ENCODE data around the gene ELOVL5. TPM values are rescaled to one million over a fixed set of nuclear protein-coding genes. Genes with fewer than 3 reads are reported as not detected.

ELOVL5 gene
- total RNA-seq, 2 experiments from 2014 or later = 113 to 117 TPM

- Mint-ChIP-seq H3K9me3 (ENCODE audit: low read depth) (no peaks in the 10 kb centered on the region), H3K36me3 (peaks cover 53% of the 10 kb centered on the region), H3K27ac (no peak overlapping the region), H3K27me3 (no peaks in the 10 kb centered on the region), H3K4me3 (no peak overlapping the region), H3K4me1 (no peaks in the 10 kb centered on the region)
- ATAC-seq (no peak), DNase-seq (no peak)
- CTCF ChIA-PET = interaction anchor here (0.9 kb wide), 1 partner anchor 225 kb away, joined by 3 read pairs; no protein-coding TSS in a partner anchor
These were observed 88.7 kb downstream of the ELOVL5 start for GRCh38 chr6:53259860-53260580.

GRCh38 chr6:53258774-53259155 is 90.0 kb downstream of the ELOVL5 start:
- Mint-ChIP-seq H3K36me3 (peaks cover 44% of the 10 kb centered on the region), H3K4me3 (no peak overlapping the region), H3K27ac (peak overlapping the region; percentile 30), H3K27me3 (no peaks in the 10 kb centered on the region), H3K4me1 (no peaks in the 10 kb centered on the region), H3K9me3 (ENCODE audit: low read depth) (no peaks in the 10 kb centered on the region)
- ATAC-seq = no peak
- CTCF ChIA-PET = no interaction called here
- no peak for DNase-seq

GRCh38 chr6:53258076-53258773 is 90.5 kb downstream of the ELOVL5 start:
- DNase-seq (no peak), ATAC-seq (no peak)
- H3K27me3 Mint-ChIP-seq = no peaks in the 10 kb centered on the region
- no peak overlapping the region for H3K4me3 Mint-ChIP-seq
- peaks cover 41% of the 10 kb centered on the region for H3K36me3 Mint-ChIP-seq
- H3K27ac Mint-ChIP-seq = peak overlapping the region; percentile 30
- CTCF ChIA-PET = interaction anchor here (1.4 kb wide), 1 partner anchor 153 kb away, joined by 4 read pairs; no protein-coding TSS in a partner anchor
- no peaks in the 10 kb centered on the region for H3K4me1 Mint-ChIP-seq
- H3K9me3 Mint-ChIP-seq (ENCODE audit: low read depth) = no peaks in the 10 kb centered on the region

- CTCF ChIA-PET = interaction anchor here (1.4 kb wide), 1 partner anchor 153 kb away, joined by 4 read pairs; no protein-coding TSS in a partner anchor
- no peak for DNase-seq
- Mint-ChIP-seq H3K27me3 (no peaks in the 10 kb centered on the region), H3K4me3 (no peak overlapping the region), H3K36me3 (peaks cover 40% of the 10 kb centered on the region), H3K27ac (no peak overlapping the region), H3K9me3 (ENCODE audit: low read depth) (no peaks in the 10 kb centered on the region), H3K4me1 (no peaks in the 10 kb centered on the region)
- ATAC-seq = no peak
These were observed 91.2 kb downstream of the ELOVL5 start for GRCh38 chr6:53257533-53257932.

- no peaks in the 10 kb centered on the region for H3K9me3 Mint-ChIP-seq (ENCODE audit: low read depth)
- H3K36me3 Mint-ChIP-seq = peaks cover 36% of the 10 kb centered on the region
- DNase-seq (no peak), ATAC-seq (no peak)
- CTCF ChIA-PET = interaction anchor here (1.4 kb wide), 1 partner anchor 154 kb away, joined by 4 read pairs; no protein-coding TSS in a partner anchor
- no peak overlapping the region for H3K27ac Mint-ChIP-seq
- H3K4me3 Mint-ChIP-seq = no peak overlapping the region
- H3K4me1 Mint-ChIP-seq = no peaks in the 10 kb centered on the region
- H3K27me3 Mint-ChIP-seq = no peaks in the 10 kb centered on the region
These were observed 91.7 kb downstream of the ELOVL5 start for GRCh38 chr6:53257001-53257400.

GRCh38 chr6:53252177-53252692 is 96.5 kb downstream of the ELOVL5 start:
- no peaks in the 10 kb centered on the region for H3K4me1 Mint-ChIP-seq
- ATAC-seq (no peak), DNase-seq (no peak)
- no peaks in the 10 kb centered on the region for H3K27me3 Mint-ChIP-seq
- CTCF ChIA-PET = no interaction called here
- H3K4me3 Mint-ChIP-seq = no peak overlapping the region
- H3K9me3 Mint-ChIP-seq (ENCODE audit: low read depth) = no peaks in the 10 kb centered on the region
- no peak overlapping the region for H3K27ac Mint-ChIP-seq
- peaks cover 4% of the 10 kb centered on the region for H3K36me3 Mint-ChIP-seq

GRCh38 chr6:53251033-53251672 is 97.6 kb downstream of the ELOVL5 start:
- H3K4me3 Mint-ChIP-seq = no peak overlapping the region
- no peak overlapping the region for H3K27ac Mint-ChIP-seq

GRCh38 chr6:53250176-53251032 is 98.3 kb downstream of the ELOVL5 start:
- Mint-ChIP-seq H3K4me1 (no peaks in the 10 kb centered on the region), H3K27ac (no peak overlapping the region), H3K27me3 (no peaks in the 10 kb centered on the region), H3K4me3 (no peak overlapping the region), H3K36me3 (peaks cover 3% of the 10 kb centered on the region), H3K9me3 (ENCODE audit: low read depth) (no peaks in the 10 kb centered on the region)
- CTCF ChIA-PET = interaction anchor here (1.7 kb wide), 1 partner anchor 22 kb away, joined by 4 read pairs; no protein-coding TSS in a partner anchor
- ATAC-seq (no peak), DNase-seq (no peak)

More at GRCh38 chr6:53251033-53251672, 97.6 kb downstream of the ELOVL5 start:
- ATAC-seq = no peak
- Mint-ChIP-seq H3K9me3 (ENCODE audit: low read depth) (no peaks in the 10 kb centered on the region), H3K36me3 (peaks cover 4% of the 10 kb centered on the region), H3K4me1 (no peaks in the 10 kb centered on the region), H3K27me3 (no peaks in the 10 kb centered on the region)
- DNase-seq = no peak
- CTCF ChIA-PET = interaction anchor here (1.7 kb wide), 1 partner anchor 22 kb away, joined by 4 read pairs; no protein-coding TSS in a partner anchor

GRCh38 chr6:53246924-53247323 is 101.8 kb downstream of the ELOVL5 start:
- H3K9me3 Mint-ChIP-seq (ENCODE audit: low read depth) = no peaks in the 10 kb centered on the region
- H3K4me3 Mint-ChIP-seq = no peak overlapping the region
- H3K27me3 Mint-ChIP-seq = no peaks in the 10 kb centered on the region
- CTCF ChIA-PET = no interaction called here
- ATAC-seq (no peak), DNase-seq (no peak)
- peaks cover 2% of the 10 kb centered on the region for H3K36me3 Mint-ChIP-seq
- H3K4me1 Mint-ChIP-seq = no peaks in the 10 kb centered on the region
- no peak overlapping the region for H3K27ac Mint-ChIP-seq

- Mint-ChIP-seq H3K4me1 (peaks cover 8% of the 10 kb centered on the region), H3K36me3 (peaks cover 8% of the 10 kb centered on the region), H3K9me3 (ENCODE audit: low read depth) (no peaks in the 10 kb centered on the region), H3K4me3 (no peak overlapping the region), H3K27me3 (no peaks in the 10 kb centered on the region), H3K27ac (no peak overlapping the region)
- CTCF ChIA-PET = no interaction called here
- DNase-seq (no peak), ATAC-seq (no peak)
These were observed 103.8 kb downstream of the ELOVL5 start for GRCh38 chr6:53244958-53245357.

GRCh38 chr6:53244399-53244931 is 104.3 kb downstream of the ELOVL5 start:
- no peak overlapping the region for H3K4me3 Mint-ChIP-seq
- no peaks in the 10 kb centered on the region for H3K27me3 Mint-ChIP-seq
- H3K4me1 Mint-ChIP-seq = peaks cover 11% of the 10 kb centered on the region
- H3K9me3 Mint-ChIP-seq (ENCODE audit: low read depth) = no peaks in the 10 kb centered on the region
- H3K27ac Mint-ChIP-seq = no peak overlapping the region
- ATAC-seq (no peak), DNase-seq (no peak)
- H3K36me3 Mint-ChIP-seq = peaks cover 8% of the 10 kb centered on the region
- CTCF ChIA-PET = interaction anchor here (0.6 kb wide), 1 partner anchor 619 kb away, joined by 3 read pairs; no protein-coding TSS in a partner anchor

- no peak for ATAC-seq
- H3K27ac Mint-ChIP-seq = no peak overlapping the region
- H3K36me3 Mint-ChIP-seq = peaks cover 9% of the 10 kb centered on the region
- no peaks in the 10 kb centered on the region for H3K27me3 Mint-ChIP-seq
- peaks cover 13% of the 10 kb centered on the region for H3K4me1 Mint-ChIP-seq
- no peak overlapping the region for H3K4me3 Mint-ChIP-seq
- DNase-seq = no peak
- CTCF ChIA-PET = no interaction called here
- no peaks in the 10 kb centered on the region for H3K9me3 Mint-ChIP-seq (ENCODE audit: low read depth)
These were observed 106.8 kb downstream of the ELOVL5 start for GRCh38 chr6:53241938-53242337.

All from activated CD8-positive, alpha-beta memory T cell treated with anti-CD3 and anti-CD28 coated beads, Interleukin-2, amount 10 ng/mL, durations not matched to agents 7 days and 5 days (primary cell).